GM19324 (cell line): ENCODE results near the gene ARHGEF28.

Experiments
- ATAC-seq: cut with Tn5 transposase; IDR thresholded peaks from one replicate; pipeline ENCODE4 v1.9.1; 2021; ENCODE audit warnings: mild to moderate bottlenecking, moderate library complexity; ENCODE audit not compliant: unreplicated experiment, low FRiP score

ARHGEF28 gene

DNA sequence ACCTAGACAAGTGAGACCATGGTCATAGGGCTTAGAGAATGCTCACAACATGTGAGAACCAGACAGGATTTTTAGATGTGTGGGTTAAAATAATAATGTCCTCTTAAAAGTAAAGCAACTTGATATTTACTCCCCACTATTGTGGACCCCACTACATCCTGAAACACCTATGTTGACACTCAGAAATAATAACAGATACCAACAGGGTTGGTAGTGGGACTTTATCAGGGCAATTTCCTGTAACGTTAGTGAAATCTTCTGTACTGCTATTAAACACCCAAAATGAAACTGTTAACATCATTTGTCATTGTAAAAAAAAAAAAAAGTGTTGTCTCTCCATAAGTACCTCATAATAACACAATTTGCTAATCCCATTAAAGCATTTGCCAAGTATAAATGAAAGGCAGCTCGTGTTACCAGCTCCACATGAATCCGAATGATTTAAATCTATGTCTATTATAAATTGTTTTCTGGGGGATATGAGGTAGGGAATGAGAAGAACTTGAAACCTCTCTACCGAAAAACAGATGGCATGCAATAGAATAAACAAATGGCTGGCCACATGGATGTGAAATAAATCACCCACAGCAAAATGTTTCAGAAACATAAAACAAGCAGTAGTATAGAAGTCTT is 285.9 kb downstream of the ARHGEF28 start:
- no peak for ATAC-seq

DNA sequence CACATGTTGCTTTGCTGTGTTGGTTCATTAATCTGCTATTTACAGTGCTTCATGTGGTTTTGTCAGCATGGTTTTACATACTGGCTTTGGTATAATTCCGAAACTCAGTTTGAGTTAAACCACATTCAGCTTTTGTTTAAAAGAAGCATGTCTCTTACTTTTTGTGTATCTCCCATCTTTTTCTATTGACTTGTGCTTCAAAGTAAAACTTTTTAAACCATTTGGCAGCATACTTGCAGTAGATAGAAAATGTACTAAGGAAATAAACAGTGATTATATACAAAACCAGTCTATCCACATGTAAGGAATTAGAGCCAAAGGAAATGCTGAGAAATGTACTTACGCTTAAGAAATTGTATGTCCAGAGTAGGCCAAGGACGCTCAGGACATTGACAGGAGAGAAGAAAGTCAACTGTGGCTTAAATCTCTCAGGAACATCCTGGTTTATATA is 286.9 kb downstream of the ARHGEF28 start:
- ATAC-seq = no peak

DNA sequence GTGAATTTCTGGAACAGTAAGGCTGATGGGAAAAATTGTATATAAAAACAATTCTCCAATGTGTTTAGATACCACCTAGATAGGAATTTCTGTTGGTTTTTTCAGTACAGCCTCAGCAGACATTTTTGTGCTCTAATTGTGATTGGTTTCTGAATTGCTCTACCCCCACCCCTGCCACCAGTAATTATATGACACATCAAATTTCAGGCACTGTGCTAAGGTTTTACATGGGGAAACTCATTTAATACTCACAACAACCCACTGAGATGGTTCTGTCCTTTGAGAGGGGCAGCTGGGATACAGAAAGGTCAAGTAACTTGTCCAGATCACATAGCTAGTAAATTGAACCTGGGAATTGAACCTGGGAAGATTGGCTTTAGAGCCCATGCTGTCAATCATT is 288.0 kb downstream of the ARHGEF28 start:
- ATAC-seq = no peak

DNA sequence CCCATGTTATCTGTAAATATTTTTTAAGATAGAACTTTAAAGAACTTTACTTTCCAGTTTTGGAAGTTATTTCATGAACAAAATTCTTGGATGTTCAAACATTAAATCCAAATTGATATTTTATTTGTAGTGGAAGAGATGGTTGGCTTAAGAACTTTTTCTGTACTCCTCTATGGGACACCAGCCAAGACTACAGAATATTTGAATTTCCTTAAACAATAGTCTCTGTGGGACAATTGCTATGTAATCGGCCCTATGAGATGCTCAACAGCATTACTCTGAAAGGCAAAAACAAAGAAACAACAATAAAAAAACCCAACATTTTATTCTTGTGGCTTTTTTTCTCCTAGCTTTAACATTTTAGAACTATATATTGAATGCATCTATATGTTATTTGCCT is 289.3 kb downstream of the ARHGEF28 start:
- ATAC-seq = no peak

DNA sequence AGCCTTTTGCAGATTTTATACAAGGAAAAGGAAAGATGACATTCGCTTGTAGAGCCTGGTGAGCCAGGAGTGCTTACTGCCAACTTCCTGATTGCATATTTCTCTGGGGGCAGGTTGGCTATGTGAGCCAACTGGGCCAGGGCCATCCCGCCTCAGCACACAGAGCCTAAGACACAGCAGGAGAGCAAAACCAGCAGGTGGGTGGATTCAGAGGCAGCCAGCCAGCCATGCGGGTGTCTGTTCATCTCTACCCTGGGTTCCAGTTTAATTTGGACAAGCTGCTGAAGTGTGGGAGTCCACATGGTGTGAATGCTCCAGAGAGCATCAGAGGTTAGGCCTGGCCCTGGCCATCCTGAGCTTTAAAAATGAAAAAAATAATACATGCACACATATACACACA is 291.4 kb downstream of the ARHGEF28 start:
- no peak for ATAC-seq

DNA sequence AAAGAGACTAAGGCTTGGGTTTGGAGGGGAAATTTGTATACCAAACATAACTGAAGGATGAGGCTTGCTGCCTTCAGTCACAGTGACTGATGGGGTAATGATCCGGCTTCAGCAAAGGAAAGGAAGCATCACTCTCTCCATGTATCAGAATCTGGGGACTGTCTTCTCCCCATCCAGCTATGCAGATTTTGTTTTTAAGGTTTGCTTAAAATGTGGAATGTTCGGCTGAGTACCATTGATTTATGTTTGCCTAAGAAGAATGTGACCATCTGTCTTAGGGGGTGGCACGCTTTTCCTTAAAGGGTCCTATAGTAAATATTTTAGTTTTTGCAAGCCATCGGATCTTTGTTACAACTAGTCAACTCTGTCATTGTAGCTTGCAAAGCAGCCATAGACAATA is 291.9 kb downstream of the ARHGEF28 start:
- ATAC-seq = no peak

DNA sequence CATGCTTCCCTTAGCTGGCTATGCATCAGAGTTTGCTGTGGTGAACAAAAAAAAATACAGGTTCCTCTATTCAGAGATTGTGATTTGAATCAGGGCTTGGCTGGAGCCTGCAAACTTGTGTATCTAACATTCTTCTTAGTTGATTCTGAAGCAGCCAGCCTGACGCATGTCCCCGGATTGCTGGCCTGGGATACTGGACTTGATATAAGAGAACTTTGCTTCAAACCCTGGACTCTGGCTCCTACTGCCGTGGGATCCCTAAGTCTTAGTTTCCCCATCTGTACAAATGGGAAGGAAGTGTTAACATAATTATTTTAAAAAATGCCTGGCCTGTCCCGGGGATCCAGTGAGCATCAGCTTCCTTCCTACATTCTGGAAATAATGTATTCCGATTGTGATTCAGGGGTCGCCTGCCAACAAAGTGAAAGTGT is 292.8 kb downstream of the ARHGEF28 start:
- no peak for ATAC-seq

DNA sequence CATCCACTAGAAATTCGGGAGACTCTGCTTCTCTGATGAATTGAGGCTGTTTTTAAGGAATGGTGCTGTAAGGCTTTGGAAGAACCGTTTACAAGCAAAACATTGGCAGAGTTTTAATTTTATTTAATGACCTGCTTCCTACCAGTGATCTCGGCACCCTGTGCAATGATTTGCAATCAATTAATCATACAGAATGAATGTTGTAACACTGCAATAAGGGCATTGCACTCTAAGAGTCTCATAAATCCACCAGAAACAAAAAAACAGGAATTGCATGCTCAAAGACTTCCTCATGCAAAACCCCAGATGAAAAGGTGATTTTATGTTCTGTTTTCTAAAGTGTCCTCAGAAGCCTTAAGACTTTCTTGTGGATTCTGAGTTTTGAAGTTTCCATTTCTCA is 295.7 kb downstream of the ARHGEF28 start:
- ATAC-seq = no peak

DNA sequence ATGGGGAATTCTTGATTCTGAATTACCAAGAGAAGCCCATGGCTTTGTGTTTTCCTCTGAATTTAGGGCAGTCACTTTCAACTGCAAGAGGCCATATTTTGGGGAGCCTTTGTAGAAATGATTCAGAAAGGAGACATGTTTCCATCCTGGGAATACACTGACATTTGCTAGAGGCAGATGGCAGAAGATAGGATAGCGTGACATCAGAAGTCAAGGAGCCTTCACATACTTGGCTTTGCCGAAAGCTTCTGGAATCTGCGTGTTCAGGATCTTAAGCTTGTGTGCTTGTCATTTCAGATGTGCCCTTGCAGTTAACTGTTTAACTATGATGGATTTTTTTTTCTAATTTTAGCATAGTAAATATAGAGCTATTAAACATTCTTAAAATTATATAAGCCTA is 296.2 kb downstream of the ARHGEF28 start:
- ATAC-seq = no peak

DNA sequence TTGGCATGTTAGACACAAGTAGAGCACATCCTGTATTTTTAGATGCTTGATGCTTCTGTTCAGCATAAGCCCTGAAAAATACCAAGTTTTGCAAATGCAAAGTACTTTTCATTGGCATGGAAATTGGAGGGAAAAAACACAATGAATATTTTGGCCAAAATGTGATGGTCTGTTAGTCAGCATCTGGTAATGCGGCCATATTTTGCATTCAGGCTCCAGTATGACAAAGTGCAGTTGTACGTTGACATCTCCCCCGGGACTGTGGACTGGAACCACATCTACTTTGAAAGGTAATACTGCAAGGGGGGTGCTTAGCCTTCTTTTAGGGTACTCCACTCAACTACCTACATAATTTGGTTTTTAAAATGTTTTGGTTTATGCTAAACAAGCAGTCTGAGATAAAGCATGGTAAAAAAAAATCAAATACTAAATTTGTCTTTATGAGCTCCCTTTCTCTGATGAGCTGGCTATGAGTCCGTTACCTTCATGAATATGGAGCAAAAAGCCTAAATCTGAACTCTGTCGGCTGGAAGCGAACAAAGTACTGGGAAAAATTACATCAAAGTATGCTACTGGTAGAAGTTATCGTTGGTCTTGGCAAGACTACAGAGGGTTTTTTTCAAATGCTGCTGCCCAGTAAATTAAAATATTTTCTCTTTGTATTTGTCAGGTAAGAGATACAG is 297.0 kb downstream of the ARHGEF28 start:
- ATAC-seq = no peak

DNA sequence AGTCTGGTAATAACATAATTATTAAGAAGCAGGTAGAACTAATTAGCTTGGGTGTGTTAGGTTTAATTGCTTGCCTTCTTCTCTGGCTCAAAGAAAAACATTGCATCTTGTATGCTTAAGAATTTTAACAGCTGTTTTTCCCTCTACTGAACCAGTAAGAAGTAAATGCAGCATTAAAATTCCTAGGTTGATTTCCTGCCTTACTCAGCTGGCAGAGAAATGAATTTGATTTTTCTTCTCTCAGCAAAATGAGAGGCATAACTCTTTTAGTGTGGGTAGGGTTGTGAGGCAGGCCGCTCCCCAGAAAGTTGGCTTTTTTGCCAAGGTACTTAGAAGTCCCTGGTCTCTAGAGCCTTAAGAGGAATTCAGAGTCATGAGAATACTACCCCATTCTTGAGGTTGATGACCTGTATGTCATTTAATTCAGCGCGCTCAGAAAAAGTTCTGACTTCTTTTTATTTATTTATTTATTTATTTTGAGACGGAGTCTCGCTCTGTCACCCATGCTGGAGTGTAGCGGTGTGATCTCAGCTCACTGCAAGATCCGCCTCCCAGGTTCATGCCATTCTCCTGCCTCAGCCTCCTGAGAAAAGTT is 302.6 kb downstream of the ARHGEF28 start:
- ATAC-seq = no peak

DNA sequence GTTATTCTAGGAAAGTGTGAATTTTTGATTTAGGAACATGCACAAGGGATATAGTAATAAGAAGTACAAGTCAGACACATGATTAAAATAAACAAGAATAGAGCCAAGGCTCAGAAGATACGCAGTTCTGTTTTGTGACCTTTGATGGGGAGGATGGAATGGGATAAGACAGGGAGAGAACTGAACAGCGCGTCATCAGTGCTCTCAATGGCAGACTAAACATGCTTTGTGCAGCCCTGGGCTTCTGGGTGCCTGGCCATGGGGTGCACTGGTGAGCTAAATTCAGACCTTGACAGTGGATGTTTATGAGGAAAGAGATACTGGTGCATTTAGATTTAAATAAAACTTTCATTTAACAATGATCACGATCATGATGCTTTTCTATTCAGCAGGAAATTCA is 309.7 kb downstream of the ARHGEF28 start:
- no peak for ATAC-seq

DNA sequence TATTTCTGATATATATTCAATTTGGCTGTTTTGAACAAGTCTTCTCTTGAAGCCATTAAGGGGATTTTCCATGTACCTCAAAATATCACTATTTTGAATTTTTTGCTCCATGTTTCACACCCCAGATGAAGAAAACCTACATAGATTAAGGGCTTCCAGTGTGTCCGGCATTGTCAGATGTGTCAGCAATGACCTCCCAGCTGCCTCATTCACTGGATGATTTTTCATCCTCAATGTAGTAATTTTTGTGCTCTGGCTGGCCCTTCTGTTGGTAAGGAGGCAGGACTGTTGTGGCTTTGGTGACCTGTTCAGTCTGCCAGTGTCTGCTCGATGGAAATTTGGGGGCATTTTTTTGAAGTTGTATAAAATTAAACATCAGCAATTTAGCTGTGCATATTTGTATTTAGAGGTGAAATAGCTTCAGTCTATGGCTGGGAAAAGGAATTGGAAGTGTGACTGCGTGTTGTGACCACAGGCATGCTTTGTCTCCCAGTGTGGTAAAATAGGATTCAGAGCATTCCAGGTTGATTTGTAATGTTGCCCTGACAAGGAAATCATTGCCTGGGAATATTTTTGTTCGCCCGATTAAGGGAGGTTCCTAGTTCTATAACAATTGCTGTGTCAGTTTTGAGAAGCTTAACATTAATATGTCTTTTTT is 312.4 kb downstream of the ARHGEF28 start:
- ATAC-seq = no peak

DNA sequence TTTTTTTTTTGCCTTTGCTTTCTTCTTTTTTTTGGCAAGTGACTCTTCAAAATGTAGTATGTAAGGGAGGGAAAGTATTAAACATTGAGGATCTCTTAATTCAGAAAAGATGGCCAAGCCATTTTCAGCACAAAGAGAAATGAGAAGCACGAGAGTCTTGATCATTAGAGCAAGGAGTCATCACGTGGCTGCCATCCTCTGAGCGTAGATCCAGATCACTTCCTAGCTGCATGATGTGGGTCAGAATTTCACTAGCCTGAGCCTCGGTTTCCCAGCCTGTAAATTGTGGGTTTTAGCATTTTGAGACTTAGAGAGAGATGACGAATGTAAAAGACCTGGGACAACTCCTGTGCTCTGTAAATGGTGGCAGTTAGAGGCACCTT is 312.9 kb downstream of the ARHGEF28 start:
- no peak for ATAC-seq

DNA sequence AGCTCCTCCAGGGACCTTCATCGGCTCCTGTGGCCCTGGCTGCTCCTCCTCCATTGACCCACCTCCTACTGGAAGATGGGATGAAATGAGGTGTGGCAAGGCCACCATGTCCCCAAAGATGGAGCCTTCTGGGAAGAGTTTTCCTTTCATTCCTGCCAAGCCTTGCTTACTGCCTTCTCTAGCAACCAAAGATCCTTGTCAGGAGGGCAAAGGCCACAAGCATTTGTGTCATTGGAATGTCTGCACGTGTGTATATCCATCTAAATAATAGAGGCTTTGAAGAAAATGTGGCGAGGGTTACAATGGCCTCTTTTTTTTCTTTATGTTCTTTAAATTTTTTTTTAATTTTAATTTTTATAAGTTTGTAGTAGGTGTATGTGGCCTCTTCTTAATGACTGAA is 313.6 kb downstream of the ARHGEF28 start:
- ATAC-seq = no peak

DNA sequence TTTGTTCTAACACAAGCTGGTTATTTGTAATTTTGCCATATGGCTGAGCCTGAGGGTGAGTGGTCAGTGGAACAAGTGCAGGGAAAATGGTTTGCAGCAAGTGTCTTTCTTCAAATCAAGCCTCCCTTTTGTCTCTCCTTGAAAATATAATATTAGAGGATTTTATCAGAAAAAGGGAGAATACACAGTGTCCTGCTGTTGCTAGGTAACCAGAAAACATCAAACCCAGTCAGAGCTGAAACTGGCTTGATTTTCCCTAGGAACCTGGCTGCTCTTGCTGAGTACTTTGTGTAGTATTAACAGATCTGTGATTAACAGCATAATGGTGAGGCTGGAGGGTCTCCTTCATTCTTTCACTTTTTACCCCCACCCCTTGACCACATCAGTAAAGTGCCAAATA is 314.0 kb downstream of the ARHGEF28 start:
- no peak for ATAC-seq

DNA sequence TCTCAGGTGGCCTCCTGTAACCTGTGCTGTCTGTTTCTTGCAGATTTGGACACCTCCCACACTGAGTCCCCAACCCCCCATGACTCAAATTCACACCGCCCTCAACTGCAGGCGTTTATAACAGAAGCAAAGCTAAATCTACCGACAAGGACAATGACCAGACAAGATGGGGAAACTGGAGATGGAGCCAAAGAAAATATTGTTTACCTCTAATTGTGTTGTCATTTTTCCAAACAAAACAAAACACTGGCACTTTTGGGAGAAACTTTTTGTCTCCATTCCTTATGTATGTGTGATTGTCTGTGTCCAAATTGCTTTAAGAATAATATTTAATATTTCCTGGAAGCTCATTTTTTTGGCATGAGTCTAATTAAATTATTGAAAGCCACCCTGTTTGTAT is 314.8 kb downstream of the ARHGEF28 start:
- no peak for ATAC-seq

DNA sequence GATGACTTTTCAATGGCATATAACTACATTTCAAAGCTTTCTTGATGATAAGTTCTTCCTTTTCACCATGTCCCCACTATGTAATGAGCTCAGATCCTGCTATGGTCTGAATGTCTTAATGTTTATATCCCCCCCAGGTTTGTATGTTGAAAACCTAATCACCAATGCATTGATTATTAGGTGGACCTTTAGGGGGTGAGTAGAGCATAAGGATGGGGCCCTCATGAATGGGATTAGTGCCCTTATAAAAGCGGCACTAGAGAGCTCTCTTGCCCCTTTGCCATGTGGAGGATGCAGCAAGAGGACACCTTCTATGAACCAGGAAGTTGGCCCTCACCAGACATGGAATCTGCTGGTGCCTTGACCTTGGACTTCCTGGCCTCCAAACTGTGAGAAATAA is 316.8 kb downstream of the ARHGEF28 start:
- no peak for ATAC-seq

DNA sequence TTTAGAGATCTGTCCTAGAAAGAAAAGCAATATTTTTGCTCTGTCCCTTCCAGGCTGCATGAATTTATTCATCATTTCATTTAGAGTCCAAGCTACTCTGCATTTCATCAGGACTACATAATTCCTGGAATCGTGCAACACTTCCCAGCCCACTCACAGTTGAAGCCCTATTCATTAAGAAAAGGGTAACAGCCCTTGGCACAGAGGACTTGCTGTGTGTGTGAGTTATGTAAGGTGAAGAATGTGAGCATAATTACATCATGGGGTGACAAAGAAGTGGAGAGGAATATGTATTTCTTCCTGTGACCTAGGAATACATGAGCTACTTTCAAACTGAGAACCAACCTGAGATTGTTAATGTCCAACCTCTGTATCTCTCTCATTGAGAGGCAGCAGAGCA is 317.4 kb downstream of the ARHGEF28 start:
- no peak for ATAC-seq

DNA sequence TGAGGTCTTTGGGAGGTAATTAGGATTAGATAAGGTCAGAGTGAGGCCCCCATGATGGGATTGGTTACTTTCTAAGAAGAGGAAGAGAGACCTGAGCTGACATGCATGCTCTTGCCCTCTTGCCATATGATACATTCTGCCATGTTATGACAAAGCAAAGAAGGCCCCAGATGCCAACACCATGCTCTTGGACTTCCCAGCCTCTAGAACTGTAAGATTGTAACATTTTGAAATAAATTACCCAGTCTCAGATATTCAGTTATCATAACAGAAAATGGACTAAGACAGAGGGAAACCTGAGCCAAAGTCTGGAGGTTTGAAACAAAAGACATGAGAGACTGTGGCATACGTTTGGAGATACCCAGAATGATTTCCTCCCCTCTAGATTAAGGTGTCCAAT is 318.6 kb downstream of the ARHGEF28 start:
- no peak for ATAC-seq

DNA sequence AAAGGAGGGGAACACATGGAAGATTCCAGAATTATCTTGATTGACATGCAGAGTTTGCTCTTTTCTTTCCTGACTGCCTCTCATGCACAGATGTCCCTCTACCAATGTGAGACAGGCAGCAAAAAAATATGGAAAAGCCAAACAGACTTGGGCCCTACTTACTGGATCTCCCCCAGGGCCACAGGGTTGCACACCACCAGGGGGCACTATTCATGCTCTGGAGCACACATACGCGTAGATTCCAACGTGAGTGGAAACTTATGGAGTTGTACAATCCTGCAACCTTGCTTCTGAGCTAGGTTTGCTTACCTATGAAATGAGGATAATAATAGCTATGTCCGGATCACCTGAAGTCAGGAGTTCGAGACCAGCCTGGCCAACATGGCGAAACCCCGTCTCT is 319.5 kb downstream of the ARHGEF28 start:
- no peak for ATAC-seq

DNA sequence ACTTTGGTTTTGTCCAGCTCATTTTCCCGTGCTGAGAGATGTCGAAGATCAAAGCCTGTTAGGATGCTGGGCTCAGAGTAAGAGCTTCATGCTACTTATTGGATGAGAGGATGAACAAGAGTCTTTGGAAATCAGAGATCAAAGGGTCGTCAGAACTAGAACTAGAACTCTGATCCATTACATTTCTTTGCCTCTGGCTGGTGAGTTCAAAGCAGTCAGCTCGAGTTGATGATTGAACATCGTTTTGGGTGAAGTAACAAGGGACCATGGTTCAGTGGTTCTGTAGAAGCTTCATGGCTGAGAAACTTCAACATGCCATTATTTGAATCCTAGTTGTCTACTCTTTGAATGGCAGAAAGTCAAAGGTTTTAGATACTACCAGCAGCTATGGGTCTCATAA is 320.3 kb downstream of the ARHGEF28 start:
- ATAC-seq = no peak
